NCI-H526 (cell line): ENCODE measurements around the gene ZFR2.
A peak's percentile ranks its signal among the peaks of the same experiment; 100 is the strongest.
"Not testable (repeated sequence)": the region's sequence is repeated elsewhere in the genome, so short reads cannot be mapped to it uniquely, and the experiment has no call there.

Experiments used
- DNase-seq, 2 experiments: peaks; one replicate each; lab custom pipeline; 2025; lab: John Stamatoyannopoulos, UW

The ZFR2 gene

GRCh38 chr19:3771000-3771905, 97.6 kb downstream of the ZFR2 start:
- no peak for DNase-seq

GRCh38 chr19:3770136-3770999, 98.5 kb downstream of the ZFR2 start:
- no peak for DNase-seq

DNA sequence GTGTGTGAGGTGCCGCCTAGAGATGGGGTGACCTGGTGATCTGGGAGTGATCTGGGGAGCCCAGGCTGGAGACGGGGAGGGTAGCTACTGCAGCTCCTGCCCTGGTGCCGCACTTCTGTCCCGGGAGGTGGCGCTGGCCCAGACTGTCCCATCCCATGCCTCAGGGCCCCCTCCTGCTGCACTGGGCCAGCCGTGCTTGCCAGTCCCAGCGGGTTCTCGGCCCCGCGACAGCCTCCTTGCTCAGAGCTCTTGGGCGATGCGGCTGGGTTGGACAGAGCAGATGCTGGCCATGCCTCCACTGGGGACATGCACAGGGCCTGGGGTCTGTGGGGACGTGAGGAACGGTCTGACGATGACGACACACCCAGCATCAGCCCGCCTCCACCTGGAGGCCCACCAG, 99.3 kb downstream of the ZFR2 start:
- DNase-seq = no peak

GRCh38 chr19:3768748-3769099, 100.1 kb downstream of the ZFR2 start:
- DNase-seq = no peak

DNA sequence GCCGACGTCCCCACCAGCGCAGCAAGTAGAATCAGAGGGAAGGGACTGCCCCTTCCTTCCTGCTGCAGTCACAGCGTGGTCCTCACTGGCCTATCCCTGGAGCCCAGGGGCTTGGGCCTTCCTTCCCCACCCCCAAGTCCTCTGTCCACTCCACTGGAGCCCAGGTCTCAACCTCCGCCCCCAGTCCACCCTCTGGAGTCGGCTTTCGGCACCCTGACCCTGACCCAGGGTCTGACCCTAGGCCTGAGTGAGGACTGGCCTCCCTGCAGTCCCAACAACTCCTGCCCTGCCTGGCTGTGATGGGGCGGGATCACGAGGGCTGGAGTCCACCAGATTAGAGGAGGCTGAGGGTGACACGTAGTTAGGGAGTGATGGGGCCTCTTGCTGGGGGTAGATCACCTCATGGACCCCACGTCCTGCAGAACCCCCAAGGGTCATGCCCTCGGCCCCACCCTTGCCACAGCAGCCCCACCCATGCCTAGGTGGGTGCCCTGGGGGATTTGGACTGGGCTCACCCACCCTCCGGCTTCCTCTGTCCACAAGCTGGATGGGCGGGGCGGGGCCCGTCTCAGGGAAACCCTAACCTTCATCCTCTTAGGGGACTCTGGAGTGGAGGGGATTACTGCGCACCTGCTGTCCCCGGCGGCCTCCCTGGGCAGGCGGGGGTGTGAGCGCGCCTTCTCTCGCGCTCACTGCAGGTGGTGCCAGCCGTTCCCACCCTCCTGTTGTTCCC, 100.7 kb downstream of the ZFR2 start:
- no peak for DNase-seq

- DNase-seq = no peak
Measured at GRCh38 chr19:3767050-3767449, 101.8 kb downstream of the ZFR2 start.

- DNase-seq = no peak
Measured at GRCh38 chr19:3766520-3766919, 102.3 kb downstream of the ZFR2 start.

DNA sequence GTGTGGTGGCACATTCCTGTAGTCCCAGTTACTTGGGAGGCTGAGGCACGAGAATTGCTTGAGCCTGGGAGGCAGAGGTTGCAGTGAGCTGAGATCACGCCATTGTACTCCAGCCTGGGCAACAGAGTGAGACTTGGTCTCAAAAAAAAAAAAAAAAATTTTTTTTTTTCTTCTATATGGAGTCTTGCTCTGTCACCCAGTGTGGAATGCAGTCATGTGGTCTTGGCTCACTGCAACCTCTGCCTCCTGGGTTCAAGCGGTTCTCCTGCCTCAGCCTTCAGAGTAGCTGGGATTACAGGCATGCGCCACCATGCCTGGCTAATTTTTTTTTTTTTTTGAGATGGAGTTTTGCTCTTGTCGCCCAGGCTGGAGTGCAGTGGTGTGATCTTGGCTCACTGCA, 103.1 kb downstream of the ZFR2 start:
- not testable (repeated sequence) for DNase-seq

DNA sequence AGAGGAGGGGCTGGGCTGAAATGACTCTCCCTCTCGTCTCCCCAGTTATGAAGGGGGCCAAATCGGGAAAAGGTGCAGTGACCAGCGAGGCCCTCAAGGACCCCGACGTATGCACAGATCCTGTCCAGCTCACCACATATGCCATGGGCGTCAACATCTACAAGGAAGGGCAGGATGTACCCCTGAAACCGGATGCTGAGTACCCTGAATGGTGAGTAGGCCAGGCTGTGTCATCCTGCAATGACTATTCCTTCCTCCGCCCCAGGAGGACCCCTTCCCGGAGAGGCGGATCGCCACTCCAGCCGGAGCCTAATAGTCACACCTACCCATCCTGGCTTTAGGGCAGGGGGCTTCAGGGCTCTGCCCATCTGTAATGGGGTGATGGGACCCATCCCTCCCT, 103.7 kb downstream of the ZFR2 start:
- DNase-seq = no peak

- DNase-seq = peak; percentile 96 to 97
Measured at GRCh38 chr19:3762501-3763459, 106.1 kb downstream of the ZFR2 start, which contains the start of gene MRPL54. TSS of gene MRPL54 (plus strand) at chr19:3762682. CDS start at chr19:3762701, 19 bp downstream.

DNA sequence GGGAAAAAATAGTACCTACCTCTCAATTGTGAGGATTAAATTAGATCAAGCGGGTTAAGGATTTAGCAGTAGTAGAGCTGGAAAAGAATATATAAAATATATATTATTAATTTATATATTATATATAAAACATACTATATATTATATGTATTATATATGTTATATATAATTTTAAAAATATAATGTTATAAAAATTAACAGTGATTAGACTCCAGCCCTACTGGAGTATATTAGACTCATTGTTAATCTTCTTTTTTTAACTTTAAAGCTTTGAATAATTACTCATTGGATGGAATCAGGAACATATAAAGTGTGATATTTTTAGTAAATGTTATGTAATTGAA, 106.7 kb downstream of the ZFR2 start:
- no peak for DNase-seq

DNA sequence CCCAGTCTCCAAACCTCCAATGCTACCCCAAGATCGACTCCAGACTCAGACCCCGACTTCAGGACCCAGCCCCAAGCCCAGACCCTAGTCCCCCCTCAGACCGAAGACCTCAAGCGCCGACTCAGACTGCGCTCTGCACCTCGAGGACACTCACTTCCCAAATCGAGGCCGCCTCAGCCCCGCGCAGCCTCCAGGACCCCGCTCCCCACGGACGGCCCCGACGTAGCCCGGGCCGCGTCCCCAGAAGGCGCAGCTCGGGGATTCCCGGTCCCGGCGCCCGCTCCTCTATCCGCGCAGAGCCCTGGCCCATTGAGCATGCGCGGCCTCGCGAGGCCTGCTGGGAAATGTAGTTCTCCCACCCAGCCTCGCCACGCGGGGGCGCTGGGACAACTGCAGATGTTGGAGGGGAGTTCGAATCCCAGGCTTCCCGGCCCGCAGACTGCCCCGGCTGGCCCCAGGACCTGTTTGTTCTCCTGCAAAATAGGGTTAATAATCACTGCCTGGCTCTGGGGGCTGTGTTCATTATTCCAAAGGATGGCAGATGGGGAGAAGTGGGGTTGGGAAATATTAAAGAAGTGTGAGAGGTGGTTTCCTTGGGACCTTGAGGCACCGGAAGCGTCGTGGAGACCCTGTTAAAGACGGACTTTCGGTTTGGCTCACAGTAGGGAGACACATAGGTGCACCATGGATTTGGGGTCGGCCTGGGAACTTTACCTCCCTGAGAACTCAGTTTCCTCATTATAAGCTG, 107.3 kb downstream of the ZFR2 start, which contains the start of gene APBA3:
APBA3 (minus strand) TSS at position 311 of the 748 bp plus-strand sequence. CDS start 1,428 bp downstream, outside the sequence.
- peak; percentile 27 to 82 for DNase-seq

DNA sequence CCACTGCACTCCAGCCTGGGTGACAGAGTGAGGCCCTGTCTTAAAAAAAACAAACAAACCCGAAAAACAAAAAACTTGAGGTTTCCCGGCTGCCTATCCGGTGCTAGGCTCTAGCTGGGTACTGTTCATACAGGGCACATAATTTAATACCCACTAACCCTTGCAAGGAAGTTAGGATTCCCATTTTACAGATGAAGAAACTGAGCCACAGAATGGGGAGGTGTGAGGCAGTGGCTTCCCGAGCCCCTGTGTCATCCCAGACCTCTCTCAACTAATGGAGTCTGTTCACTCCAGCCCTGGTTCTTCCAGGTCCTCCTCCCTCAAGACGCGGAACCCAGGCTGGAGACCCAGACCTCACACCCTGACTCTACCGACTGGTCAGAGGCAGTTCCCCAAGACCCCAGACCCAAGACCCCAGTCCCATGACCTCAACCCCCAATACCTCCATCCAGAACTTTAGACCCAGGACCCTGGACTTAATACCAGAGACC, 107.9 kb downstream of the ZFR2 start:
- no peak for DNase-seq

DNA sequence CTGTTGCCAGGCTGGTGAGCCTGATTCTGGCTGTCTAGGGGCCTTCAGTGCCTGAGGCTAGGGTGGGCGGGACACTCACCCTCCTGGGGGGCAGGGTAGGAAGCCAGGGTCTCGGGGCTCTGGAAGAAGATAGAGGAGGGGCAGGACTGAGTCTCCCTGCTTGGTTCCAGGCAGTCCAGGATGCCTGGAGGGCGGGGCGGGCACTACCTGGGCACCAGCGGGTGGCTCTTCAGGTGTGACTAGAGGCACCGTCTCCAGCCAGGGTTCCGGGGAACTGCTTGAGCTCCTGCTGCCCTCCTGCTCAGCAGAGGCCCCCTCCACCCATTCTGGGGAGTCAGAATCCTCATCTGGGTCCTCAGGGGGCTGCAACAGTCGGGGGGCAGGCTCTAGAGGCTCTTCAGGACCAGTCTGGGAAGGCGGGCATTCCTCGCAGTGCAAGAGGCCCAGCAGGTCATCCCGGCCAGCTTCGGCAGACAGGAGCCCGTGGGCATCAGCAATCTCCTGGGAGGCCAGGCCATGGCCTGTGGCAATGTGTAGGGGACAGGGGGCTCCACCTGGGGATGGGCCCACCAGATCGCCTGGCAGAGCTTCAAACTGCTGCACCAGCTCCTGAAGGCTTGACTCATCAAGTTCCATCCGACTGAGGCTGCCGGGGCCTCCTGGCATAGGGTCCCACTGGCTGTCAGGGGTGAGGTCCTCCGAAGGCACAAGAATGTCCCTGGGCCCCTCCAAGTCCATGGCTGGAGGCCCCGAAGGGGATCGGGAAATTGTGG, 109.2 kb downstream of the ZFR2 start:
- DNase-seq = no peak

DNA sequence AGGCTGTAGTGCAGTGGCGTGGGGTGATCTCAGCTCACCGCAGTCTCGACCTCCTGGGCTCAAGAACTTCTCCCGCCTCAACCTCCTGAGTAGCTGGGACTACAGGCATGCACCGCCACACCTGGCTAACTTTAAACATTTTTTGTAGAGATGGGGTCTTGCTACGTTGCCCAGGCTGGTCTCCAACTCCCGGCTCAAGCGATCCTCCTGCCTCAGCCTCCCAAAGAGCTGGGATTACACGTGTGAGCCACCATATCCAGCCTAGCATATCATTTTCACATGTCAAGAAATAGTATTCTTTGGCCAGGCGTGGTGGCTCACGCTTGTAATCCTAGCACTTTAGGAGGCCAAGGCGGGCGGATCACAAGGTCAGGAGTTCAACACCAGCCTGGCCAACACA, 110.5 kb downstream of the ZFR2 start:
- not testable (repeated sequence) for DNase-seq

DNA sequence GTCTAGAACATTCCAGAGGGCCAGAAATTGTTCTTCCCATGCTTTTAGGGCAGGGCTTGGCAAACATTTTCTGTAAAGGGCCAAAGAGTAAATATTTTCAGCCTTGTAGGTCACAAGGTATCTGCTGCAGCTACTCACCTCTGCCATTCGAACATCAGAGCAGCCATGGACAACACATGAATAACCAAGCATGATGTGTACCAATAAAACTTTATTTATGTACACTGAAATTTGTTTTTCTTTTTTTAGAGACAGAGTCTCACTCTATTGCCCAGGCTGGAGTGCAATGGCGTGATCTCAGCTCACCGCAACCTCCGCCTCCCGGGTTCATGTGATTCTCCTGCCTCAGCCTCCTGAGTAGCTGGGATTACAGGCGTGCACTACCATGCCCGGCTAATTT, 111.1 kb downstream of the ZFR2 start:
- DNase-seq = not testable (repeated sequence)
